Measurements from ENCODE around the gene LRRC46.

The LRRC46 gene, protein sequence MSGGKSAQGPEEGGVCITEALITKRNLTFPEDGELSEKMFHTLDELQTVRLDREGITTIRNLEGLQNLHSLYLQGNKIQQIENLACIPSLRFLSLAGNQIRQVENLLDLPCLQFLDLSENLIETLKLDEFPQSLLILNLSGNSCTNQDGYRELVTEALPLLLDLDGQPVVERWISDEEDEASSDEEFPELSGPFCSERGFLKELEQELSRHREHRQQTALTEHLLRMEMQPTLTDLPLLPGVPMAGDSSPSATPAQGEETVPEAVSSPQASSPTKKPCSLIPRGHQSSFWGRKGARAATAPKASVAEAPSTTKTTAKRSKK

DNA sequence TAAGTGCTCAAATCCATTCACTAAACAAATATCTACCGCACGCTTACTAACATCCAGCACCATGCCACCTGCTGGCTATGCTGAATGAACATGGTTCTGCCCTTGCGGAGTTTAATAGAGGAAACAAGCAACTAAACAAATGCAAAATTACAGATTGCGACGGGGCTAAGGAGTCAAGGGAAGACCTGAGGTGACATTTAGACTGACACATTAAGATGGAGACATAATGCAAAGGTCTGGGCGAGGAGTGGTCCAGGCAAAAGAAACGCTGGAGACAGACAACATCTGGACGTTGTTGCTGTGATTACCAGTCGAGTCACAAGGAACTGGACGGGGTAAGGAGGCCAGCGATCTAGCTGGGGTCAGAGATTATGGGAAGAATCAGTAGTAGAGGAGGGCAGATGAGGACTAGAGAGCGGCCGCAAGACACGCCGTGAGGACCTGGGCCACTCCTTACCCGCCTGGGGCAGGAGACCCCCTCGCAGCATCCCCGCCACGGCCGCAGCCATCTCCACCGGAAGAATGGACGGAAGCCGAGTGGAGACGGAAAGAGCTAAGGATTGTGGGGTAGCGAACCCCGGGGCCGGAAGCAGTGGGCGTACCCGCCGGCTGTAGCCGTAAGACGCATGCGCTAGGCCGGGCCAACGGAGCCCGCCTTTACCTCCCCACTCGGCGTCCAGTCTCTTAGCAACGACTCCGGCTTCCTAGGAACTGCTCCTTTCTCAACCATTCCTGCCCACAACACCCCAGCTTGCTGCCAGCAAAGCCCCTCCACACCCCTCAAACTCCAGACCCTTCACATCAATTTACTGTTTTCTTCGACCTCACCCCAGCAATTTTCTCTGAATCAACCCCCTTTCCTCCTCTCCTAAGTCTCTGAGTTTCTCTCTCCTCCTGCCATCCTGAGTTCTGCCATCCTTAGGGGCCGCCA, at the start of gene LRRC46, which contains the start of gene MRPL10:
Gene LRRC46, plus strand, starts transcription at position 668 of the 931 bp plus-strand sequence. CDS start 320 bp downstream, outside the sequence.
Gene MRPL10, minus strand, starts transcription at position 539 of the 931 bp plus-strand sequence. Its CDS starts 30 bp downstream, at position 509.
- in situ Hi-C loops (cut with MboI; ENCODE audit: low sequenced_read_pairs, unreplicated experiment) = no loop called here
- peak; percentile 99 for DNase-seq (ENCODE audit: low spot score)
- TF ChIP-seq, protein P1, sequence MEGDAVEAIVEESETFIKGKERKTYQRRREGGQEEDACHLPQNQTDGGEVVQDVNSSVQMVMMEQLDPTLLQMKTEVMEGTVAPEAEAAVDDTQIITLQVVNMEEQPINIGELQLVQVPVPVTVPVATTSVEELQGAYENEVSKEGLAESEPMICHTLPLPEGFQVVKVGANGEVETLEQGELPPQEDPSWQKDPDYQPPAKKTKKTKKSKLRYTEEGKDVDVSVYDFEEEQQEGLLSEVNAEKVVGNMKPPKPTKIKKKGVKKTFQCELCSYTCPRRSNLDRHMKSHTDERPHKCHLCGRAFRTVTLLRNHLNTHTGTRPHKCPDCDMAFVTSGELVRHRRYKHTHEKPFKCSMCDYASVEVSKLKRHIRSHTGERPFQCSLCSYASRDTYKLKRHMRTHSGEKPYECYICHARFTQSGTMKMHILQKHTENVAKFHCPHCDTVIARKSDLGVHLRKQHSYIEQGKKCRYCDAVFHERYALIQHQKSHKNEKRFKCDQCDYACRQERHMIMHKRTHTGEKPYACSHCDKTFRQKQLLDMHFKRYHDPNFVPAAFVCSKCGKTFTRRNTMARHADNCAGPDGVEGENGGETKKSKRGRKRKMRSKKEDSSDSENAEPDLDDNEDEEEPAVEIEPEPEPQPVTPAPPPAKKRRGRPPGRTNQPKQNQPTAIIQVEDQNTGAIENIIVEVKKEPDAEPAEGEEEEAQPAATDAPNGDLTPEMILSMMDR (IDR thresholded peaks at IDR 0.05; ENCODE audit: borderline replicate concordance, control extremely low read depth, extremely low read depth, insufficient read depth, missing control alignments) = no peak

DNA sequence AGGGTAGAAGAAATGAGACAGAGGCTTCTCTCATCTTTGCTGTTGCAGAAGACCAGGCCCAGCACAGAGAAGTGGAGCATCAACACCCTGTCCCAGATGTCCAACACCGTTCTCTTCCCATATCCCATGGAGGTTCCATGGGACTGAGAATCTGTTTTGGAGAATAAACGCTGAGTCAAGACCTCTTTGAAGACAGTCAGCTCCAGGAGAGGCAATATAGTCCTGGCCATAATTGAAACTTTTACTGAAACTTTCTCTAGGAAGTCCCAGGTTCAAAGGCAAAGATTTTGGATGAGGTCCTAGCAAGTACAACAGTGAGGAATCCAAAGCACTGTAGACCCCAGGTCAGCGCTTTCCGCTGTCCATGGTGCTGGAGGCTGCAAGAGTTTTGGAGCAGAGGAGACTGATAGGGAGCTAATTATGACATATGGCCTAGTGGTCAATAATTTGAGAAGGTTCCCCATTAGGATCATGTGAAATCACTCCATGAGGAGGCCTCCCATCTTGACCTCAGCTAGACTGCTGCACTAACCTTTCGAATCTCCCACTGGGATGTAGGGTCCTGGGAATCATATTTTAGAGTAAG, 45.8 kb upstream of the LRRC46 start:
- no peak for DNase-seq (ENCODE audit: low spot score)
- TF ChIP-seq, protein P1 (IDR thresholded peaks at IDR 0.05; ENCODE audit: borderline replicate concordance, control extremely low read depth, extremely low read depth, insufficient read depth, missing control alignments) = no peak
- in situ Hi-C loops (cut with MboI; ENCODE audit: low sequenced_read_pairs, unreplicated experiment) = loop anchor here (25.0 kb wide), 1 partner anchor 423 kb away; no protein-coding TSS in a partner anchor

DNA sequence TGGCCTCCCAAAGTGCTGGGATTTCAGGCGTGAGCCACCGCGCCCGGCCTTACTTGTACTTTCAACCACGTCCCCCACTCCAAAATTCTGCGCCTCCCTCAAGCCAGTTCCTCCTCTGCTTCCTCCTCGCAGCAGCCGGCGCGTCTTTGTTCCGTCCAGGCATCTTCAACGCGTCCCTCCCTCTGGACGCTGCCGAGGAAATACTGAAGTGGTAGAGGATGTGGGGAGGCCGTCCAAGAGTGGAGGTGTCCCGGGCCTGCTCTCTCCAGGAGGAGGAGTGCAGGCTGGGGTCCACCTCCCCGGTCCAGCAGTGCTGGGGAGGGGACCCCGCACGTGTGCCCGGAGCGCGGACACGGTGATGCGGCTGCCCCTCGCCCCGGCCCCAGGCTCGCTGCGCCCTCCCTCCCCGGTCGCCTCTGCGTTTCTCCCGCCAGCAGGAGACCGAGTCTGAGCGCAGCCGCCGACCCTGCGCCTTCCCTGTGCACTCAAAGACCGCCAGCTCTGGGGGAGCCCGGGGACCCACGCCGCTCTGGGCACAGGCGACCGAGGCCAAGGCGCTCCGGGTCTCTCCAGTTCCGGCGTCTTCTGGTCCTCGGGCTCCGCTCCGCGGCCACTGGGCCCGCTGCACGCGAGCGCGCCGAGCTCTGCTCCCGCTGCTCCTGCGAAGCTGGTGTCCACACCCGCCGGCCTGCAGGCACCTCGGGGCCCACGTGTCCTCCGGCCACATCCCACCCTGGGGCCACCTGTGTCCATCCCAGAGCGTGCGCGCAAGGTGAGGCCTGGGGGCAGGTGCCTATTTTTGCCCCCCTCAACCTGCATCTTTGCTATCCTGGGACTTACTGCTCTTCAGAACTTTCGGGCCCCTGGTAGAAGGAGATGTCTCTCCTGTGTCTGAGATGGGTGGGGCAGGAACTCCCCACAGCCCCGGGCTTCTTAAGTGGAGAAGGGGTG, 41.6 kb upstream of the LRRC46 start:
- in situ Hi-C loops (cut with MboI; ENCODE audit: low sequenced_read_pairs, unreplicated experiment) = loop anchor here (10.0 to 25.0 kb wide), 2 partner anchors 95 to 428 kb away; partner anchors contain the start of gene TBKBP1
- TF ChIP-seq, protein P1 (IDR thresholded peaks at IDR 0.05; ENCODE audit: borderline replicate concordance, control extremely low read depth, extremely low read depth, insufficient read depth, missing control alignments) = peak; percentile 54
- peak; percentile 86 for DNase-seq (ENCODE audit: low spot score)

DNA sequence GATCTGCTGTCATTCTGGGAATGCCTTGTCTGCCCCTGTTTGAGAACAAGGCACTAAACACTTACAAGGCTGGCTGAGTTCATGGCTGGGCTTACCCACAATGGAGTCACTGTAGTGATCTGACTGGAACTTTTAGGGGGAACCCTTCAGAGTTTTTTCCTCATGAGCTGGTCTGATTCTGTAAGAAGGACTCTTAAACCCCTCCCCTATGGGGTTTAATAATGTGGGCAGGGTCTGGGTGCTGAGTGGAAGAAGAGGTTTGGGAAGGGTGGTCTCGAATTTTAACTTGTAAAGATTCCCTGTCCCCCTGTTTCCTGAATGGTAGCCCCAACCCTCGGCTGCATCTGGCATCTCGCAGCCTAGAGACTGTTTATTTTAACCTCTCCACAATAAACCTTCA, 40.4 kb upstream of the LRRC46 start:
- TF ChIP-seq, protein P1 (IDR thresholded peaks at IDR 0.05; ENCODE audit: borderline replicate concordance, control extremely low read depth, extremely low read depth, insufficient read depth, missing control alignments) = no peak
- in situ Hi-C loops (cut with MboI; ENCODE audit: low sequenced_read_pairs, unreplicated experiment) = loop anchor here (10.0 to 25.0 kb wide), 2 partner anchors 96 to 429 kb away; partner anchors contain the start of gene TBKBP1
- no peak for DNase-seq (ENCODE audit: low spot score)

DNA sequence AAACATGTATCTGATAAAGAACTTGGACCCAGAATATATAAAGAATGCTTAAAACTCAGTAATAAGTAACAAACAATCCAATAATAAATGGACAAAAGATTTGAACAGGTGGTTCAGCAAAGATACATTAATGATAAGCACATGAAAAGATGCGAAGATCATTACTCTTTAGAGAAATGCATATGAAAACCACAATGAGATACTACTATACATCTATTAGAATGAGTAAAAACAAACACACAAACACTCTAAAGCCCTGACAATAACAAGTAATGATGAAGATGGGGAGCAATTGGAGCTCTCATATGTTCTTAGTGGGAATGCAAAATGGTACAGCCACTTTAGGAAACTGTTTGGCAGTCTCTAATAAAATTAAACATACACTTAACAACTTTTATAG, 39.0 kb upstream of the LRRC46 start:
- no peak for DNase-seq (ENCODE audit: low spot score)
- TF ChIP-seq, protein P1 (IDR thresholded peaks at IDR 0.05; ENCODE audit: borderline replicate concordance, control extremely low read depth, extremely low read depth, insufficient read depth, missing control alignments) = no peak
- in situ Hi-C loops (cut with MboI; ENCODE audit: low sequenced_read_pairs, unreplicated experiment) = loop anchor here (10.0 to 25.0 kb wide), 2 partner anchors 98 to 430 kb away; partner anchors contain the start of gene TBKBP1

All from GM13976 (cell line).